BLaER1 treated with 17β-estradiol and CSF1 and Interleukin-3, amounts not matched to agents 10 nM and 100 nM (cell line): ENCODE measurements around the gene PRPF31.

Experiments used
- H3K27ac ChIP-seq, 11 experiments: shearing (Covaris generic); formaldehyde crosslinking; 2 replicates each; pipeline ENCODE4 v1.8.1; 2022
- H3K27me3 ChIP-seq, 11 experiments: shearing (Covaris generic); formaldehyde crosslinking; 2 replicates each; pipeline ENCODE4 v1.8.1; 2022
- H3K36me3 ChIP-seq, 11 experiments: shearing (Covaris generic); formaldehyde crosslinking; 2 replicates each; pipeline ENCODE4 v1.8.1; 2022
- H3K4me1 ChIP-seq, 10 experiments: shearing (Covaris generic); formaldehyde crosslinking; 2 replicates each; pipeline ENCODE4 v1.8.1; 2022
- H3K4me2 ChIP-seq, 11 experiments: shearing (Covaris generic); formaldehyde crosslinking; 2 replicates each; pipeline ENCODE4 v1.8.1; 2022
- H3K4me3 ChIP-seq, 10 experiments: shearing (Covaris generic); formaldehyde crosslinking; 2 replicates each; pipeline ENCODE4 v1.8.1; 2022
- H3K9ac ChIP-seq, 11 experiments: shearing (Covaris generic); formaldehyde crosslinking; 2 replicates each; pipeline ENCODE4 v1.8.1; 2022
- H3K9me3 ChIP-seq, 11 experiments: shearing (Covaris generic); formaldehyde crosslinking; replicated peaks in 1 of 11; 2 replicates each; pipeline ENCODE4 v1.8.1; 2022
- H4K20me1 ChIP-seq, 11 experiments: shearing (Covaris generic); formaldehyde crosslinking; 2 replicates each; pipeline ENCODE4 v1.8.1; 2022
- Cebpa-rat ChIP-seq, 11 experiments: shearing (Covaris generic); IDR thresholded peaks; 2 replicates each; pipeline ENCODE4 v1.8.1; 2022

The PRPF31 gene

GRCh38 chr19:54121259-54121658 lies 5.7 kb downstream of the PRPF31 start:
- no peak overlapping the region for H3K27ac ChIP-seq
- H3K36me3 ChIP-seq: peaks cover 79 to 90% (median 83%) of the 10 kb centered on the region in 11 experiments
- H3K4me2 ChIP-seq: no peak overlapping the region

GRCh38 chr19:54123682-54124081 lies 8.1 kb downstream of the PRPF31 start:
- H3K4me3 ChIP-seq: no peak overlapping the region
- no peak overlapping the region for H3K4me2 ChIP-seq
- TF ChIP-seq Cebpa-rat (IDR thresholded peaks at IDR 0.05): no peak
- H4K20me1 ChIP-seq: peaks cover 0 to 42% (median 8%) of the 10 kb centered on the region in 11 experiments; a peak in 5 of 22 replicates
- H3K27me3 ChIP-seq: no peaks in the 10 kb centered on the region
- H3K9ac ChIP-seq: no peak overlapping the region
- no peaks in the 10 kb centered on the region for H3K9me3 ChIP-seq
- no peak overlapping the region for H3K27ac ChIP-seq
- H3K36me3 ChIP-seq: peaks cover 93 to 100% (median 97%) of the 10 kb centered on the region in 11 experiments
- no peaks in the 10 kb centered on the region for H3K4me1 ChIP-seq

More at GRCh38 chr19:54121259-54121658, 5.7 kb downstream of the PRPF31 start:
- no peaks in the 10 kb centered on the region for H3K27me3 ChIP-seq
- no peak overlapping the region for H3K4me3 ChIP-seq
- H3K4me1 ChIP-seq: peaks cover 9 to 11% (median 10%) of the 10 kb centered on the region in 10 experiments
- no peak overlapping the region for H3K9ac ChIP-seq
- no peak for TF ChIP-seq Cebpa-rat (IDR thresholded peaks at IDR 0.05)
- H3K9me3 ChIP-seq: no peaks in the 10 kb centered on the region
- peaks cover 0 to 43% (median 15%) of the 10 kb centered on the region in 11 experiments; a peak in 7 of 22 replicates for H4K20me1 ChIP-seq

- Histone ChIP-seq H3K27ac (no peak overlapping the region), H3K9ac (no peak overlapping the region), H3K4me3 (no peak overlapping the region), H4K20me1 (peaks cover 0 to 41% (median 10%) of the 10 kb centered on the region in 11 experiments; a peak in 5 of 22 replicates), H3K4me1 (no peaks in the 10 kb centered on the region), H3K27me3 (no peaks in the 10 kb centered on the region), H3K36me3 (peaks cover 94 to 100% (median 98%) of the 10 kb centered on the region in 11 experiments), H3K4me2 (no peak overlapping the region), H3K9me3 (no peaks in the 10 kb centered on the region)
- no peak for TF ChIP-seq Cebpa-rat (IDR thresholded peaks at IDR 0.05)
Observed at GRCh38 chr19:54124393-54124792, 8.8 kb downstream of the PRPF31 start.

- Histone ChIP-seq H3K9me3 (no peaks in the 10 kb centered on the region), H3K4me2 (no peak overlapping the region), H3K9ac (0 out of 22 replicates have a peak overlapping the region, but pooled peaks of 1 of the 11 experiments have one; percentile 6), H3K4me1 (no peaks in the 10 kb centered on the region), H4K20me1 (peaks cover 0 to 42% (median 6%) of the 10 kb centered on the region in 11 experiments; a peak in 4 of 22 replicates), H3K27me3 (no peaks in the 10 kb centered on the region), H3K4me3 (no peak overlapping the region), H3K27ac (no peak overlapping the region), H3K36me3 (peaks cover 88 to 98% (median 93%) of the 10 kb centered on the region in 11 experiments)
- TF ChIP-seq Cebpa-rat (IDR thresholded peaks at IDR 0.05): no peak
Observed at GRCh38 chr19:54125713-54126112, 10.2 kb downstream of the PRPF31 start.

GRCh38 chr19:54127688-54128440 lies 12.3 kb downstream of the PRPF31 start:
- TF ChIP-seq Cebpa-rat (IDR thresholded peaks at IDR 0.05): no peak
- H3K36me3 ChIP-seq: peaks cover 86 to 100% (median 92%) of the 10 kb centered on the region in 11 experiments
- H3K4me1 ChIP-seq: no peaks in the 10 kb centered on the region
- no peak overlapping the region for H3K4me3 ChIP-seq
- no peaks in the 10 kb centered on the region for H3K27me3 ChIP-seq
- peaks cover 0 to 48% (median 2%) of the 10 kb centered on the region in 11 experiments; a peak in 5 of 22 replicates for H4K20me1 ChIP-seq
- H3K27ac ChIP-seq: no peak overlapping the region
- H3K9me3 ChIP-seq: no peaks in the 10 kb centered on the region
- H3K4me2 ChIP-seq: no peak overlapping the region
- no peak overlapping the region for H3K9ac ChIP-seq

GRCh38 chr19:54128441-54128725 lies 12.8 kb downstream of the PRPF31 start:
- Histone ChIP-seq H3K36me3 (peaks cover 81 to 100% (median 90%) of the 10 kb centered on the region in 11 experiments), H3K27me3 (no peaks in the 10 kb centered on the region), H3K4me2 (no peak overlapping the region), H3K4me3 (no peak overlapping the region), H3K27ac (no peak overlapping the region), H3K4me1 (no peaks in the 10 kb centered on the region), H3K9me3 (no peaks in the 10 kb centered on the region), H3K9ac (no peak overlapping the region), H4K20me1 (peaks cover 0 to 47% (median 0%) of the 10 kb centered on the region in 11 experiments; a peak in 5 of 22 replicates)
- no peak for TF ChIP-seq Cebpa-rat (IDR thresholded peaks at IDR 0.05)

GRCh38 chr19:54128796-54129616 lies 13.5 kb downstream of the PRPF31 start:
- H3K4me1 ChIP-seq: no peaks in the 10 kb centered on the region
- no peak overlapping the region for H3K4me3 ChIP-seq
- H3K4me2 ChIP-seq: no peak overlapping the region
- no peak for TF ChIP-seq Cebpa-rat (IDR thresholded peaks at IDR 0.05)
- H3K9ac ChIP-seq: no peak overlapping the region; a peak in 1 of 22 replicates
- no peak overlapping the region for H3K27ac ChIP-seq
- no peaks in the 10 kb centered on the region for H3K27me3 ChIP-seq
- peaks cover 0 to 42% (median 0%) of the 10 kb centered on the region in 11 experiments; a peak in 5 of 22 replicates for H4K20me1 ChIP-seq
- no peaks in the 10 kb centered on the region for H3K9me3 ChIP-seq
- H3K36me3 ChIP-seq: peaks cover 75 to 95% (median 83%) of the 10 kb centered on the region in 11 experiments

- TF ChIP-seq Cebpa-rat (IDR thresholded peaks at IDR 0.05): no peak
- H3K4me2 ChIP-seq: no peak overlapping the region
- H3K4me1 ChIP-seq: no peaks in the 10 kb centered on the region
- no peaks in the 10 kb centered on the region for H3K27me3 ChIP-seq
- no peaks in the 10 kb centered on the region for H3K9me3 ChIP-seq
- H3K27ac ChIP-seq: no peak overlapping the region
- H3K9ac ChIP-seq: no peak overlapping the region
- peaks cover 0 to 36% (median 0%) of the 10 kb centered on the region in 11 experiments; a peak in 5 of 22 replicates for H4K20me1 ChIP-seq
- no peak overlapping the region for H3K4me3 ChIP-seq
- H3K36me3 ChIP-seq: peaks cover 69 to 89% (median 77%) of the 10 kb centered on the region in 11 experiments
Observed at GRCh38 chr19:54129617-54129996, 14.1 kb downstream of the PRPF31 start.

- peaks cover 32 to 50% (median 41%) of the 10 kb centered on the region in 11 experiments for H3K36me3 ChIP-seq
- H3K27me3 ChIP-seq: no peaks in the 10 kb centered on the region
- no peak for TF ChIP-seq Cebpa-rat (IDR thresholded peaks at IDR 0.05)
- peaks cover 0 to 18% (median 3%) of the 10 kb centered on the region in 11 experiments; a peak in 15 of 22 replicates for H4K20me1 ChIP-seq
- H3K4me3 ChIP-seq: no peak overlapping the region
- H3K9ac ChIP-seq: no peak overlapping the region; a peak in 1 of 22 replicates
- H3K9me3 ChIP-seq: no peaks in the 10 kb centered on the region
- H3K4me2 ChIP-seq: no peak overlapping the region
- H3K4me1 ChIP-seq: peaks cover 11 to 17% (median 13%) of the 10 kb centered on the region in 10 experiments
- no peak overlapping the region for H3K27ac ChIP-seq
Observed at GRCh38 chr19:54133312-54133956, 17.9 kb downstream of the PRPF31 start.
